Stimulated activated CD8-positive, alpha-beta memory T cell treated with anti-CD3 and anti-CD28 coated beads, Interleukin-7, amount 100 ng/mL, for 24 hours (primary cell): ENCODE results near the gene RPL37.
A peak's percentile ranks its signal among the peaks of the same experiment; 100 is the strongest.
"Not testable (repeated sequence)": the region's sequence is repeated elsewhere in the genome, so short reads cannot be mapped to it uniquely, and the experiment has no call there.

ENCODE experiments used
- DNase-seq: peaks from one replicate; pipeline ENCODE4 v3.0.0-alpha.2; 2020; ENCODE audit warnings: low read depth

Gene RPL37

DNA sequence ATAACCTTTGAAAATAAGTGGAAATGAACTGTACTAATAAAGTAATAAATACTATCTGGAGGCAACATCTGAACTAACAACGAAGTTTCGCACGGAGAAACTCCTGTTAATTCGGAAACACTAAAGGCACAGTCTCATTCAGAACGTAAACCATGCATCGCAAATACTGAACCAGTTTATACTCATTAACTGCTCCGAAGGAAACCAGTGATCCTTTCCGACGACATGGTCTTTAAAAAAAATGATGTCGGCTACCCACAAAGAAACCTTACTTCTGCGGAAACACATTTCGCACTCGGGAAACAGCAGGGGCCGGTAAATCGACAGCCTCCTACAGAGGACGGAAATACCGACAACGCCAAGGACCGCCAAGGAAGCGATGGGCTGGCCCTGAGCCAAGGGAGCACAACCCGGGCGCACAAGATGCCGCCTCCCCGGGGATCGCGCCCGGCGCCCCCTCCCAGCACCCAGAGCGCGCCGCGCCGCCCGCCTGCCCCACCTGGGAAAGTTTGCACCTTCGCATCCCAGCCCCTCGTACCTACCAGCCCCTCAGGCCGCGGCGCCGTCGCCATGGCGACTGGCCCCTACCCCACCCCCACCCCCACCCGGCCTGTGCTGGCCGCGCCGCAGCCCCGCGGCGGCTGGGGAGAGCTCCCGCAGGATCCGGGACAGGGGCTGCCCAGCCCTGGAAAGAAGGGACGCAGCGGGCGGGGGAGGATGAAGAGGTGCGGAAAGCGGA is 37.6 kb downstream of the RPL37 start:
- DNase-seq, result peak; percentile 48

DNA sequence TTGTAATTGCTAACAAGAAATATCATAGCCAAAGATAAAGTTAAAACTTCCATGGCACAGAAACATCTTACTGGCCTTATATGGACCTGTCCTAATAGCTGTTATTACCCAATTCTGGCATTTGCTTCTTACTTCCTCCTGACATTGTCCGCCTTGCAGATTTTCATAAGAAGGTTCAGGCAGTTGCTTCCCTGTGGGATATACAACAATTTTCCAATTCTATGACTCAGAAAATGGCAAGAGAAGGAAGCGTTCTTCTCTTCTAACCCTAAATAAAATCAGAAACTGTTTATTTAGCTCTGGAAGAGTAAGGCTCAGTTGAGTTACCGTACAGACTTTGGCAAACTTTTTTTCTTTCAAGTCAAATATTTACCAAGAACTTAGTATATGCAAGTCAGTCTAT is 38.5 kb downstream of the RPL37 start:
- no peak for DNase-seq

DNA sequence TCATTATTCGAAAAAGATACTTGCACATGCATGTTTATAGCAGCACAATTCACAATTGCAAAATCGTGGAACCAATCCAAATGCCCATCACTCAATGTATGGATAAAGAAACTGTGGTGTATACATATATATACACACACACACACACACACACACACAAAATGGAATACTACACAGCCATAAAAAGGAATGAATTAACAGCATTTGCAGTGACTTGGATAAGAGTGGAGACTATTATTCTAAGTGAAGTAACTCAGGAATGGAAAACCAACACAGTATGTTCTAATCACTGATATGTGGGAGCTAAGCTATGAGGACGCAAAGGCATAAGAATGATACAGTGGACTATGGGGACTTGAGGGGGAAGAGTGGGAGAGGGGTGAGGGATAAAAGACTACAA is 40.1 kb downstream of the RPL37 start:
- DNase-seq, result not testable (repeated sequence)

DNA sequence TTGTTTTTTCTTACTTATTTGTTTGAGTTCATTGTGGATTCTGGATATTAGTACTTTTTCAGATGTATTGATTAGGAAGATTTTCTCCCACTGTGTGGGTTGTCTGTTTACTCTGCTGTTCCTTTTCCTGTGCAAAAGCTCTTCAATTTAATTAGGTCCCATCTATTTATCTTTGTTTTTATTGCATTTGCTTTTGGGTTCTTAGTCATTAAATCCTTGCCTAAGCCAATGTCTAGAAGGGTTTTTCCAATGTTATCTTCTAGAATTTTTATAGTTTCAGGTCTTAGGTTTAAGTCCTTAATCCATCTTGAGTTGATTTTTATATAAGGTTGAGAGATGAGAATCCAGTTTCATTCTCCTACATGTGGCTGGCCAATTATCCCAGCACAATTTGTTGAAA is 40.7 kb downstream of the RPL37 start:
- DNase-seq, result not testable (repeated sequence)

DNA sequence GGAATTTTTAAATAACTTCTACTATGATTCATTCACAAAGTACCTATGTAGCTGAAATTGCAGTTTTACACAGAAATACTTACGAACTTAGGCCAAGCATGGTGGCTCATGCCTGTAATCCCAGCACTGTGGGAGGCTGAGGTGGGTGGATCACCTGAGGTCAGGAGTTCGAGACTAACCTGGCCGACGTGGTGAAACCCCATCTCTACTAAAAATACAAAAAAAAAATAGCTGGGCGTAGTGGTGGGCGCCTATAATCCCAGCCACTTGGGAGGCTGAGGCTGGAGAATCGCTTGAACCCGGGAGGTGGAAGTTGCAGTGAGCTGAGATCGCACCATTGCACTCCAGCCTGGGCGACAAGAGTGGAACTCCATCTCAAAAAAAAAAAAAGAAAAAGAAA is 42.3 kb downstream of the RPL37 start:
- not testable (repeated sequence) for DNase-seq

DNA sequence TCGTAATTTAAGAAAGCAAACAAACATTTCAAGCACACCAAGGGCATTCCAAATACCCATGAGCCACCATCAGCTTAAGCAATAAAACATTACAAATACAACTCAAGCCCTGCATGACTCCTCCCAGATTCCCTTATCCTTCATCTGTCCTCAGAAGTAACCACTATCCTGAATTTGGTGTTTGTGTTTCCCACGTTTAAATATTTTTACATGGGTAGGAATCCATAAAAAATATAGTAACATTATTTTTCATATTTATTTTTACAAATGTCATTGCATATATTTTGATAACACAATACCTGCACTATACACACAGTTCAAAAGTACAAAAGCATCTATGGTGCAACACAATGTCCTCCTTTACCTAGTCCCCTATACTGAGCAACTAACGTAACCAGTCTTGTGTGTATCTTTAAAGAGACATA is 43.3 kb downstream of the RPL37 start:
- no peak for DNase-seq

DNA sequence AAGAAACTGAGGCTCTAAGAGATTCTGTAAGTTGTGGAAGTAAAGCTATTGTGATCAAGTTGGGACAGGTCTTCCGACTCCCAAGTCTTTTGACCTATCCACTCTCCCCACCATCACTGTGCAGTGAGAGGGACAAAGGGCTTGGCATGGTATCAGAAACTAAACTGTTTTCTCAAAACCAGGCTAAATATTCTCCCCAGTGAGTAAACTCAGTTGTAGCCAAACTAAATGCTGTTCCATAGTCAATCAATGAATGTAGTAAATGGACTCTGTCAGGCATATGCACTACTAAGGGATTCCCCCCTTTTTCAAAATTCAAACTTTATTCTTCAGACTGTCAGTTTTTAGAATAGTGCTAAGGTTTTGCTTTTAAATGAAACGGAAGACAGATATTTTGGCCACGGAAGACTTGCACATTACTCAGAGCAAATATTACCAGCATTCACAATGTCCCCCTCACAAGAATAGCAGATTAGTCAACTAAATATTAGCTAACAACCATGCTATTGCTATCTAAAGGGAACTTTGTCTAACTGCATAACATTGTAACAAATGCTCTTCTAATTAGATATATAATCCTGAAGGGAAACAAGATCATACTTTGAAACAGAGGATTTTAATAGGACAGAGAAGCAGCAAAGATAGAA is 44.0 kb downstream of the RPL37 start:
- no peak for DNase-seq

DNA sequence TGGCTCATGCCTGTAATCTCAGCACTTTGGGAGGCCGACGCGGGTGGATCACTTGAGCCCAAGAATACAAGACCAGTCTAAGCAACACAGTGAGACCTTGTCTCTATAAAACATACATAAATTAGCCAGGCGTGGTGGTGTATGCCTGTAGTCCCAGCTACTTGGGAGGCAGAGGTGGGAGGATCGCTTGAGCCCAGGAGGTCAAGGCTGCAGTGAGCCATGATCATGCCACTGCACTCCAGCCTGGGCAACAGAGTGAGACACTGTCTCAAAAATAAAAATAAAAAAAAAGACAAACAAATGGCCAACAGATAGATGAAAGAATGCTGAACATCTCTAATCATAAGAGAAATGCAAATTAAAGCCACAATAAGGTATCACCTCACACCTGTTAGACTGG is 46.1 kb downstream of the RPL37 start:
- not testable (repeated sequence) for DNase-seq

DNA sequence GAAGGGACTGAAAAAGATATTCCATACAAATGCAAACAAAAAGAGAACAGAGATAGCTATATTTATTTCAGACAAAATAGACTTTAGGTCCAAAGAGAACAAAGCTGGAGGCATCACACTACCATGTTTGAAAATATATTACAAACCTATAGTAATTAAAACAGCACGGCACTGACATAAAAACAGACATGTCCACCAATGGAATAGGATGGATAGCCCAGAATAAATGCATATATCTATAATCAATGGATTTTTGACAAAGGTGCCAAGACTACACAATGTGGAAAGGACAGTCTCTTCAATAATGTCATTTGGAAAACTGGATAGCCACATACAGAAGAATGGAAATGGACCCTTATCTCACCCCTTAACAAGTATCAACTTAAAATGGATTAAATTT is 47.0 kb downstream of the RPL37 start:
- no peak for DNase-seq

DNA sequence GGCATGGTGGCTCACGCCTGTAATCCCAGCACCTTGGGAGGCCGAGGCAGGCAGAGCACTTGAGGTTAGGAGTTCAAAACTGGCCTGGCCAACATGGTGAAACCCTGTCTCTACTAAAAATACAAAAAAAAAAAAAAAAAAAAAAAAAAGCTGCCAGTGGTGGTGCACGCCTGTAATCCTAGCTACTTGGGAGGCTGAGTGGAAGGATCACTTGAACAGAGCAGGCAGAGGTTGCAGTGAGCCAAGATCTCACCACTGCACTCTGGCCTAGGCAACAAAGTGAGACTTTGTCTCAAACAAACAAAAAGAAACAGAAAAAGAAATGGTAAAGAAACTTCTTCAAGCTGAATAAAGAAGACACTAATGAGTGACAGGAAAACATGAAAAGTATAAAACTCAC is 48.4 kb downstream of the RPL37 start:
- DNase-seq, result not testable (repeated sequence)

DNA sequence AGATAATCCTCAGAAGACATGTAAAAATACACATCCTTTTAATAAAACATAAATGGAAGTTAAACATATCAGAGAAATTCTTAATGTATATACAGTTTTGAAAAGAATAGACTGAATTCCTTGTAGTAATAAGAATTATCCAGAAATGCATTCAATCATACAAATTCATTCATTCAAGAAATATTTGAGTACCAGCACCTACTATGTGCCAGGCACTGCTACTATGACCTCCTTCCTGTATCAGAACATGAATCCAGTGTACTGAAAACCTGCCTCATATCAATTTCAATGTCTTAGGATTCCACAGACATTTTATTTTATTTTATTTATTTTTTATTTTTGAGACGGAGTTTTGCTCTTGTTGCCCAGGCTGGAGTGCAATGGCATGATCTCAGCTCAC is 50.1 kb downstream of the RPL37 start:
- DNase-seq, result no peak

DNA sequence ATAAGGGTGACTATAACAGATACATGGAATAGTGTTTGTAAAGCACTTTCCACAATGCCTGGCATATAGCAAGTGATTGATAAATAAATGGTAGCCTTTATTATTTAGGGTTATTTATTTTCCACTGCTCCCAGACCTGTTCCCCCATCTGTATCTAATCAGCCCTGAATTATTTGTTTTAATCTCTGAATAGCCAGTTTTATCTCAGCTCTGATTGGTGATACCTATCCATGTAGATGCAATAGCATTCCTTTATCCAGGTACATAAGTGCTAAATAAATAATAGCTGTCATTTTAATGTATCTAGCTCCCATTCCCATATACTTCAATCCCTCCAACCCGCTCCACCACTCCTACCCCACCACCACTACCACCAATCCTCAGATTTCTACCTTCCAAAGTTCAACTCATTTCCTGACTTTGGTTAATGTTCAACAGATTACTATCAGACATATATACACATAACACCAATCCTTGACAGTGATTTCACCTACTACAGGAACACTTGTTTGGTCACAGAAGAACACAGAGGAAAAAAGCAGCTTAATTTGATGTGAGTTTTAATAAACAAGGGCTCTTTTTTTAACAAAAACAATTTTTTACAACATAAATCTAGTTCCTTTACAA is 50.9 kb downstream of the RPL37 start:
- DNase-seq, result no peak

DNA sequence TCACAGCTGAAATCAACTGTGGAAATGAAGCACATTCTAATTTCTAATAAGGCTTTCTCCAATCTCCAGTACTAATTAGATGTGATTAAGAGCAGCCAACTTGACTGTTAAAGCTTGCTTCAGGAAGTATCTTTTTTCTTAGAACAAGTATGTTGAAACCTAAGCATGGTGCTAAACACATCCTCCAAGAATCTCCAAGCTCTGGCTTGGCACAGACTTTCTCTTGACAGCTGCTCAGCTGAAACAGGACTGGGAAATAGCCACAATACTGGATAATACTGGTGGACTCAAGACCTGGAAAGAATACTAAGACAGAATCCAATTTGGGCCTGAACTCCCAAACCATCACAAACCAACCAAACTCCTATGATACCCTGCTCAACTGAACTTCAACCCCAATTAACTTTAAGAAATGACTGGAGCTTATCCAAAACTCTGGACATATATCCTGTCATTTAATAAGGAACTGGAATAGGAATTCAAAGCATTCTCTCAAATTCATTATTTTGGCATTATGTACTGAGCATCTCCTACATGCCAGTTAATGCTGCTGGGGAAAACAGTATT is 53.1 kb downstream of the RPL37 start:
- no peak for DNase-seq

DNA sequence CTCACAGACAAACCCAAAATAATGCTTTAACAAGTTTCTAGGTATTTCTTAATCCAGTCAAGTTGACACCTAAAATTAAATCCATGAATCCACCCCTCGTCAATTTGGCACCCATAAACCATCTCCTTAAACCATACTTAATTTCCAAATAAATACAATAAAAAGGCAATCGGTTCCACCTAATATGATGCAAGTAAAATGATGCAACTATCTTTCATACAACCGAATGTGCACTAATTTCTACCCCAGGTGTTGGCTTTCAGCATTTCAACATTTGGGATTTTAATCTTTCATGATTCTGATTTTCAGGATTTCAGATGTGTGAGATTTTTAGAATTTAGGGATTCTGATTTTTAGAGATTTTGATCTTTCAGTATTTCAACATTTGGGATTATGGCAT is 54.2 kb downstream of the RPL37 start:
- no peak for DNase-seq

DNA sequence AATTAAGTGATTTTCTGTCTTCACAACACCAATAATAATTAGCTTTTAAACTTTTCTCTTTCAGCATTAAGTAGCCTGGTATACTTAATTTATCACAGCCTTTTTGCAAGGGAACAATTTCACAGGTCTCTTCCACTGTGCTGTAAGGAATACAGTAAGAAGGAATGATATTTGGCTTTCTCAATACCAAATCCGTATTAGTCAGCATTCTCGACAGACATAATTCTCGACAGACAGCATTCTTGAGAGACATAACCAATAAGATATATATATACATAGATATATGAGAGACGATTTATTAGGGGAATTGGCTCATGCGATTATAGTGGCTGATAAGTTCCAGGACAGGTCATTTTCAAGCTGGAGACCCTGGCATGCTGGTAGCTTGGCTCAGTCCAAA is 54.8 kb downstream of the RPL37 start:
- DNase-seq, result no peak

DNA sequence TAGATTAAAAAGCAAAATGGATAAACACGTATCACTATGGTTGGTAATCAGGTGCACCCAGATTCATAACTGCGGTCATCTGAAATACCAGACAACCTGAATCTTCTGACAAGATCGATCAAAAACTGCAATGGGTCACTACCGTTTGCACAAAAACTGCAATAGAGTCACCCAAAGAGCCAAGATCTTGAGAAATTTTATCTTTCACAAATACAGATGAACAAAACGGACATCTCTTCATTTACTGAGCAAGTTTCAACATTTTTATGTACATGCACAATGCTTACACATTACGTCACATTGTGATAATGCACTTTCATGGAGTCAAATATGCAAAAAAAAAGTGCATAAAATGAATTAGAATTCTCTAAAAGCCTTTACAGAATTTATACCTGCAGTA is 55.5 kb downstream of the RPL37 start:
- DNase-seq, result no peak

DNA sequence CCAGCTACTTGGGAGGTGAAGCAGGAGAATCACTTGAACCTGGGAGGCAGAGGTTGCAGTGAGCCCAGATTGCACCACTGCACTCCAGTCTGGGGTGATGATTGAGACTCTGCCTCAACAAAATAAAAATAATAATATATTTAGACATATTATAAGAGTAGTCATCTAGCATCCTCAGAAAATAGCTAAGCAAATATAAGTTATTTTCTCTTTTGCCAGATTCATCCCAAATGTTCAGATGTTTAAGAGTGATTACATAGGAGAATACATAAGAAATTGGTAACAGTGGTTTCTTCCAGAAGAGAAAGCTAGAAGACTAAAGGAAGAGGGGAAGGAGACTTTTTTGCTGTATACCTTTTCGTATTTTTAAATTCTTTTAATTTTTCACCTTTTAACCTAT is 56.9 kb downstream of the RPL37 start:
- DNase-seq, result no peak

DNA sequence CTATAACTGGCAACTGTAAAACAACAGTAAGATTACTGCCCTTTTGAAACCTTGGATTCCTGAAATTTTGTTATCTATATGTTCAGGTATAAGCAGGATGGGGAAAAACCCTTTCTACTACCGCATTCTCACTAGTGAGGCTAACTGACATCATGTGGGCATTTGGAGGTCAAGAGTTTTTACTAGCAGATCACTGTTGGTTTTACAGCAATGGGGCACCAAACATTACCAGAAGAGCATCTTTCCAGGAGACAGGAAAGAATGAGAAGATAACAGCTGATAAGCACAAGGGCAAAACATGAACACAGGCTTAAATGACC is 58.4 kb downstream of the RPL37 start:
- DNase-seq, result no peak

DNA sequence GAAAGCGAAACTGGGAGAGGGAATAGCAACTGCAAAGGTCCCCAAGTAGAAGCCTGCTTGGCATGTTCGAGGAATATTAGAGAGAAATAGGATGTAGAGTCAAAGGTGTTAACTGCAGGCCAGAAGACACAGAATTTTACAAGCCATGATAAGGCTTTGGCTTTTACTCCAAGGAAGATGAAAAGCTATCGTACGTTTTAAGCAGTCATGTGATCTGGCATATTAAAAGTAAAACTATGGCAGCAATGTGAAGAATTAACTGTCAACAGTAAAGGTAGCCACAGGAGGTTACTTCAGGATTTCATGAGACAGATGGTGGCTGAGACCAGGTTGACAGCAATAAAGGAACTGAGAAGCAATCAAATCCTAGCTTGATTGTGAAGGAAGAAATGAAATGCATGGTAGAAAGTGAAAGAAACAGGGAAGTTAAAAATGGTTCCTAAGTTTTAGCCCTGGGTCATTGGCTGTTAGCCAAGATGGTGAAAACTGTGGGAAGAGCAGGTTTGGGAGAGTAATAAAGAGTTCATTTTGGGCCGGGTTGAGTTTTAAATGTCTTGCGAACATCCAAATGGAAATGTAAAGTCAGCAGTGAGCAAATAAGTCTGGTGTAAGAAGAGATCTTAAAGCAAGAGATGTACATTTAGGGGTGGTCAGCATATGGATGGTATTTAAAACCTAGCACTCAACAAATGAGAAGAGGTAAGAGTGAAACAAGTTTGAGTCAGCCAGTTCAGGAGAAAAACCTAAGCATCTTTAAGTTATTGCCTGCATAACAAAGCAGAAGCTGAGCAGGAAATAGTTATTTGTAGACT is 59.0 kb downstream of the RPL37 start:
- no peak for DNase-seq
